ENCODE data around the gene DUSP16.
"Not testable (repeated sequence)": the region's sequence is repeated elsewhere in the genome, so short reads cannot be mapped to it uniquely, and the experiment has no call there.

DNA sequence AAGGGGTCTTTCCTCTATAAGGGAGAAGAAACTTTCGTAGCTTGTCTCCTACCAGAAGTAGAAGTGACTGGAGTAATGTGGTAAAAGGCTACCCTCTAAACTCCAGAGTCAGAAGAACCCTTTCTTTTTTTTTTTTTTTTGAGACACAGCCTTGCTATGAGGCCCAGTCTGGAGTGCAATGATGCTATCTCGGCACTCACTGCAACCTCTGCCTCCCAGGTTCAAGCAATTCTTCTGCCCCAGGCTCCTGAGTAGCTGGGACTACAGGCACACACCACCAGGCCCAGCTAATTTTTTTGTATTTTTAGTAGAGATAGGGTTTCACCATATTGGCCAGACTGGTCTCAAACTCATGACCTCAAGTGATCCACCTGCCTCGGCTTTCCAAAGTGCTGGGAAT is 25.8 kb upstream of the DUSP16 start:
- TF ChIP-seq, protein P1, sequence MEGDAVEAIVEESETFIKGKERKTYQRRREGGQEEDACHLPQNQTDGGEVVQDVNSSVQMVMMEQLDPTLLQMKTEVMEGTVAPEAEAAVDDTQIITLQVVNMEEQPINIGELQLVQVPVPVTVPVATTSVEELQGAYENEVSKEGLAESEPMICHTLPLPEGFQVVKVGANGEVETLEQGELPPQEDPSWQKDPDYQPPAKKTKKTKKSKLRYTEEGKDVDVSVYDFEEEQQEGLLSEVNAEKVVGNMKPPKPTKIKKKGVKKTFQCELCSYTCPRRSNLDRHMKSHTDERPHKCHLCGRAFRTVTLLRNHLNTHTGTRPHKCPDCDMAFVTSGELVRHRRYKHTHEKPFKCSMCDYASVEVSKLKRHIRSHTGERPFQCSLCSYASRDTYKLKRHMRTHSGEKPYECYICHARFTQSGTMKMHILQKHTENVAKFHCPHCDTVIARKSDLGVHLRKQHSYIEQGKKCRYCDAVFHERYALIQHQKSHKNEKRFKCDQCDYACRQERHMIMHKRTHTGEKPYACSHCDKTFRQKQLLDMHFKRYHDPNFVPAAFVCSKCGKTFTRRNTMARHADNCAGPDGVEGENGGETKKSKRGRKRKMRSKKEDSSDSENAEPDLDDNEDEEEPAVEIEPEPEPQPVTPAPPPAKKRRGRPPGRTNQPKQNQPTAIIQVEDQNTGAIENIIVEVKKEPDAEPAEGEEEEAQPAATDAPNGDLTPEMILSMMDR (IDR thresholded peaks at IDR 0.05) = not testable (repeated sequence)
- TF ChIP-seq POLR2A (IDR thresholded peaks at IDR 0.05) = not testable (repeated sequence)
